HEK293 (cell line): ENCODE measurements around the gene CR1.

Source experiments
- CTCF ChIA-PET: fragments of 350-600 bp; formaldehyde crosslinking; extraction: SDS; loops from one replicate; lab custom pipeline; 2021; ENCODE audit warnings: antibody characterized with exemption; lab: Yijun Ruan, JAX
- POLR2A ChIA-PET: fragments of 300-600 bp; formaldehyde crosslinking; extraction: SDS; loops from one replicate; lab custom pipeline; 2020; ENCODE audit warnings: antibody characterized with exemption, inconsistent platforms; lab: Yijun Ruan, JAX
- H3K27ac ChIP-seq: fragments of 200-500 bp; sonication (Bioruptor generic); 2 replicates; pipeline ENCODE4 v1.5.1; 2014; ENCODE audit warnings: low read depth, low read length, control low read depth, inconsistent platforms; ENCODE audit errors: extremely low read depth
- H3K36me3 ChIP-seq, 2 experiments: fragments of 200-500 bp in 1 of 2; sonication (Bioruptor generic) in 1 of 2; 1 replicate in 1 of 2; 2 replicates in 1 of 2; pipeline ENCODE4 v1.5.1; 2014 to 2017; ENCODE audit warnings: inconsistent platforms in 2 of 2, low read length in 2 of 2; ENCODE audit not compliant: control insufficient read depth in 2 of 2, insufficient read depth in 1 of 2
- H3K4me1 ChIP-seq: fragments of 200-500 bp; sonication (Bioruptor generic); 2 replicates; pipeline ENCODE4 v1.5.1; 2014; ENCODE audit warnings: mild to moderate bottlenecking, low read length, inconsistent platforms; ENCODE audit not compliant: control insufficient read depth, insufficient read depth
- H3K4me3 ChIP-seq: 2 replicates; pipeline ENCODE4 v1.5.1; 2011; ENCODE audit warnings: low read depth, mild to moderate bottlenecking, control low read depth, low read length, moderate library complexity
- H3K9me3 ChIP-seq: fragments of 200-500 bp; sonication (Bioruptor generic); 2 replicates; pipeline ENCODE4 v1.5.1; 2014; ENCODE audit warnings: low read depth, low read length, inconsistent platforms; ENCODE audit not compliant: control insufficient read depth, insufficient read depth
- BCL11A ChIP-seq: fragments of 450-650 bp; formaldehyde crosslinking; IDR thresholded peaks from 2 replicates; pipeline ENCODE4 v1.5.1; 2016; ENCODE audit warnings: low read depth, missing biosample characterization, missing genetic modification characterization
- GLI2 ChIP-seq: fragments of 450-650 bp; formaldehyde crosslinking; IDR thresholded peaks from 2 replicates; pipeline ENCODE4; 2017; ENCODE audit warnings: missing biosample characterization, missing genetic modification characterization, low read depth, borderline replicate concordance
- KLF8 ChIP-seq: fragments of 450-650 bp; formaldehyde crosslinking; IDR thresholded peaks from 2 replicates; pipeline ENCODE4 v1.5.1; 2016; ENCODE audit warnings: missing biosample characterization, missing genetic modification characterization
- MYNN ChIP-seq: fragments of 450-650 bp; formaldehyde crosslinking; IDR thresholded peaks from 2 replicates; pipeline ENCODE4 v1.5.1; 2016; ENCODE audit warnings: missing biosample characterization, missing genetic modification characterization, borderline replicate concordance
- PRDM1 ChIP-seq: fragments of 450-650 bp; formaldehyde crosslinking; IDR thresholded peaks from 2 replicates; pipeline ENCODE4; 2016; ENCODE audit warnings: missing biosample characterization, missing genetic modification characterization
- PRDM10 ChIP-seq: fragments of 450-650 bp; formaldehyde crosslinking; IDR thresholded peaks from 2 replicates; pipeline ENCODE4 v1.5.1; 2016; ENCODE audit warnings: missing biosample characterization, missing genetic modification characterization
- SCRT1 ChIP-seq: fragments of 450-650 bp; formaldehyde crosslinking; IDR thresholded peaks from 2 replicates; pipeline ENCODE4 v1.5.1; 2016; ENCODE audit warnings: missing biosample characterization, missing genetic modification characterization, borderline replicate concordance
- SETDB1 ChIP-seq: IDR thresholded peaks from one replicate; pipeline ENCODE4 v1.6.1; 2017; ENCODE audit warnings: mild to moderate bottlenecking, low read length, moderate library complexity, mixed read lengths; ENCODE audit not compliant: insufficient read length
- WT1 ChIP-seq: fragments of 450-650 bp; formaldehyde crosslinking; IDR thresholded peaks from 2 replicates; pipeline ENCODE4 v1.5.1; 2016; ENCODE audit warnings: missing biosample characterization, missing genetic modification characterization
- ZBTB1 ChIP-seq: fragments of 450-650 bp; formaldehyde crosslinking; IDR thresholded peaks from 2 replicates; pipeline ENCODE4 v1.5.1; 2016; ENCODE audit warnings: missing biosample characterization, missing genetic modification characterization
- ZNF10 ChIP-seq: fragments of 450-650 bp; formaldehyde crosslinking; IDR thresholded peaks from 2 replicates; pipeline ENCODE4 v1.5.1; 2017; ENCODE audit warnings: missing biosample characterization, missing genetic modification characterization
- ZNF114 ChIP-seq: fragments of 450-650 bp; formaldehyde crosslinking; IDR thresholded peaks from 2 replicates; pipeline ENCODE4 v1.5.0; 2017; ENCODE audit warnings: missing biosample characterization, missing genetic modification characterization
- ZNF132 ChIP-seq: fragments of 450-650 bp; formaldehyde crosslinking; IDR thresholded peaks from 2 replicates; pipeline ENCODE4 v1.5.1; 2017; ENCODE audit warnings: missing biosample characterization, missing genetic modification characterization, borderline replicate concordance
- ZNF169 ChIP-seq: fragments of 450-650 bp; formaldehyde crosslinking; IDR thresholded peaks from 2 replicates; pipeline ENCODE4 v1.5.1; 2016; ENCODE audit warnings: missing biosample characterization, missing genetic modification characterization
- ZNF292 ChIP-seq: fragments of 450-650 bp; formaldehyde crosslinking; IDR thresholded peaks from 2 replicates; pipeline ENCODE4 v1.5.1; 2016; ENCODE audit warnings: low read depth, missing biosample characterization, missing genetic modification characterization, borderline replicate concordance
- ZNF324 ChIP-seq: fragments of 450-650 bp; formaldehyde crosslinking; IDR thresholded peaks from 2 replicates; pipeline ENCODE4 v1.5.1; 2016; ENCODE audit warnings: missing biosample characterization, missing genetic modification characterization
- ZNF510 ChIP-seq: fragments of 450-650 bp; formaldehyde crosslinking; IDR thresholded peaks from 2 replicates; pipeline ENCODE4 v1.5.1; 2018; ENCODE audit warnings: mild to moderate bottlenecking, missing genetic modification characterization, missing biosample characterization; ENCODE audit not compliant: insufficient replicate concordance
- ZNF600 ChIP-seq: fragments of 450-650 bp; formaldehyde crosslinking; IDR thresholded peaks from 2 replicates; pipeline ENCODE4 v1.5.1; 2016; ENCODE audit warnings: missing biosample characterization, missing genetic modification characterization
- ZNF623 ChIP-seq: fragments of 450-650 bp; formaldehyde crosslinking; IDR thresholded peaks from 2 replicates; pipeline ENCODE4 v1.5.1; 2016; ENCODE audit warnings: missing biosample characterization, missing genetic modification characterization
- ZNF654 ChIP-seq: fragments of 450-650 bp; formaldehyde crosslinking; IDR thresholded peaks from 2 replicates; pipeline ENCODE4 v1.5.1; 2016; ENCODE audit warnings: low read depth, missing biosample characterization, missing genetic modification characterization
- ZNF664 ChIP-seq: fragments of 450-650 bp; formaldehyde crosslinking; IDR thresholded peaks from 2 replicates; pipeline ENCODE4 v1.5.1; 2016; ENCODE audit warnings: missing biosample characterization, missing genetic modification characterization
- ZNF670 ChIP-seq: fragments of 450-650 bp; formaldehyde crosslinking; IDR thresholded peaks from 2 replicates; pipeline ENCODE4 v1.5.1; 2016; ENCODE audit warnings: missing biosample characterization, missing genetic modification characterization, low read depth
- ZNF677 ChIP-seq: fragments of 450-650 bp; IDR thresholded peaks from 2 replicates; pipeline ENCODE4 v1.5.0; 2018; ENCODE audit warnings: missing biosample characterization, mild to moderate bottlenecking, missing genetic modification characterization, moderate library complexity
- ZNF843 ChIP-seq: fragments of 450-650 bp; formaldehyde crosslinking; IDR thresholded peaks from 2 replicates; pipeline ENCODE4 v1.5.1; 2016; ENCODE audit warnings: missing biosample characterization, missing genetic modification characterization
- TF ChIP-seq, protein P1 (sequence below): fragments of 450-650 bp; IDR thresholded peaks from 2 replicates; pipeline ENCODE4 v1.5.1; 2018; ENCODE audit warnings: missing biosample characterization, mild to moderate bottlenecking, missing genetic modification characterization
- TF ChIP-seq, protein P2 (sequence below): fragments of 450-650 bp; formaldehyde crosslinking; optimal IDR thresholded peaks from 2 replicates; pipeline ENCODE3; 2016; ENCODE audit warnings: missing biosample characterization, mild to moderate bottlenecking, missing genetic modification characterization
- TF ChIP-seq, protein P3 (sequence below): fragments of 450-650 bp; formaldehyde crosslinking; IDR thresholded peaks from 2 replicates; pipeline ENCODE4 v1.5.1; 2016; ENCODE audit warnings: missing biosample characterization, missing genetic modification characterization

Gene CR1

GRCh38 chr1:207503950-207504349 is 8.0 kb downstream of the CR1 start:
- no peak overlapping the region for H3K27ac ChIP-seq
- no peaks in the 10 kb centered on the region for H3K4me1 ChIP-seq
- H3K9me3 ChIP-seq: no peaks in the 10 kb centered on the region
- ChIA-PET CTCF (interaction anchor here (0.7 to 1.7 kb wide), 3 partner anchors 19 to 672 kb away, joined by 3 to 5 read pairs (median 3); no protein-coding TSS in a partner anchor), POLR2A (no interaction called here)
- H3K4me3 ChIP-seq: no peak overlapping the region
- no peaks in the 10 kb centered on the region for H3K36me3 ChIP-seq
- TF ChIP-seq ZNF324 (no peak), ZNF132 (tag by site-specific recombination) (no peak), ZNF670 (tag by site-specific recombination) (no peak), ZNF10 (tag by site-specific recombination) (no peak), ZNF169 (tag by site-specific recombination) (no peak), WT1 (no peak), SCRT1 (tag by site-specific recombination) (no peak), MYNN (tag by site-specific recombination) (no peak), ZNF664 (tag by site-specific recombination) (no peak), ZBTB1 (tag by site-specific recombination) (no peak)

DNA sequence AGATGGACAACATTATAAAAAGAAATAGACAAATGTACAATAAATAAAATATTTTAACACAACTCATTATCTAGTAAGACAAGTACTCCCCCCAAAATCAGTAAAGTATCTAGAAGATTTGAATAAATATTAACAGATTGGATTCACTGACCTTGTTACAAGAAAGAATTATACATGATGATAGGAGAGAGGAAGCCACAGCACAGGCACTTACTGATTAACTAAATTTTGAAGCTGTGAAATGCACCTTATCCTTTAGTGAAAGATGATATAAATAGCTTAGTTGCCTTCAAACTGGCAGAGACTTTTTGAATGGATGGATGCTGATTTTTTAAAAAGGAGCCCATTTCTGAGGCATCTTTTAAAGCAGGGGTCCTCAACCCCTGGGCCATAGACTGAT is 8.5 kb downstream of the CR1 start:
- TF ChIP-seq, protein P1, sequence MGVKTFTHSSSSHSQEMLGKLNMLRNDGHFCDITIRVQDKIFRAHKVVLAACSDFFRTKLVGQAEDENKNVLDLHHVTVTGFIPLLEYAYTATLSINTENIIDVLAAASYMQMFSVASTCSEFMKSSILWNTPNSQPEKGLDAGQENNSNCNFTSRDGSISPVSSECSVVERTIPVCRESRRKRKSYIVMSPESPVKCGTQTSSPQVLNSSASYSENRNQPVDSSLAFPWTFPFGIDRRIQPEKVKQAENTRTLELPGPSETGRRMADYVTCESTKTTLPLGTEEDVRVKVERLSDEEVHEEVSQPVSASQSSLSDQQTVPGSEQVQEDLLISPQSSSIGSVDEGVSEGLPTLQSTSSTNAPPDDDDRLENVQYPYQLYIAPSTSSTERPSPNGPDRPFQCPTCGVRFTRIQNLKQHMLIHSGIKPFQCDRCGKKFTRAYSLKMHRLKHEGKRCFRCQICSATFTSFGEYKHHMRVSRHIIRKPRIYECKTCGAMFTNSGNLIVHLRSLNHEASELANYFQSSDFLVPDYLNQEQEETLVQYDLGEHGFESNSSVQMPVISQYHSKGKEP (tag by site-specific recombination): no peak
- TF ChIP-seq BCL11A: no peak
- TF ChIP-seq ZNF843 (tag by site-specific recombination): no peak
- no peak for TF ChIP-seq ZNF510 (tag by site-specific recombination)
- TF ChIP-seq ZNF600 (tag by site-specific recombination): no peak
- TF ChIP-seq ZNF114 (tag by site-specific recombination): no peak
- TF ChIP-seq, protein P2, sequence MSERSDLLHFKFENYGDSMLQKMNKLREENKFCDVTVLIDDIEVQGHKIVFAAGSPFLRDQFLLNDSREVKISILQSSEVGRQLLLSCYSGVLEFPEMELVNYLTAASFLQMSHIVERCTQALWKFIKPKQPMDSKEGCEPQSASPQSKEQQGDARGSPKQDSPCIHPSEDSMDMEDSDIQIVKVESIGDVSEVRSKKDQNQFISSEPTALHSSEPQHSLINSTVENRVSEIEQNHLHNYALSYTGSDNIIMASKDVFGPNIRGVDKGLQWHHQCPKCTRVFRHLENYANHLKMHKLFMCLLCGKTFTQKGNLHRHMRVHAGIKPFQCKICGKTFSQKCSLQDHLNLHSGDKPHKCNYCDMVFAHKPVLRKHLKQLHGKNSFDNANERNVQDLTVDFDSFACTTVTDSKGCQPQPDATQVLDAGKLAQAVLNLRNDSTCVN: no peak
- no peak for TF ChIP-seq PRDM10 (tag by site-specific recombination)
- TF ChIP-seq, protein P3, sequence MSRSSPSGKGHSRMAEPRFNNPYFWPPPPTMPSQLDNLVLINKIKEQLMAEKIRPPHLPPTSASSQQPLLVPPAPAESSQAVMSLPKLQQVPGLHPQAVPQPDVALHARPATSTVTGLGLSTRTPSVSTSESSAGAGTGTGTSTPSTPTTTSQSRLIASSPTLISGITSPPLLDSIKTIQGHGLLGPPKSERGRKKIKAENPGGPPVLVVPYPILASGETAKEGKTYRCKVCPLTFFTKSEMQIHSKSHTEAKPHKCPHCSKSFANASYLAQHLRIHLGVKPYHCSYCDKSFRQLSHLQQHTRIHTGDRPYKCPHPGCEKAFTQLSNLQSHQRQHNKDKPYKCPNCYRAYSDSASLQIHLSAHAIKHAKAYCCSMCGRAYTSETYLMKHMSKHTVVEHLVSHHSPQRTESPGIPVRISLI: no peak
- no peak for TF ChIP-seq SETDB1
- no peak for TF ChIP-seq ZNF623 (tag by site-specific recombination)
- no peak for TF ChIP-seq ZNF292 (tag by site-specific recombination)
- no peak for TF ChIP-seq PRDM1 (tag by site-specific recombination)
- no peak for TF ChIP-seq ZNF677
- no peak for TF ChIP-seq ZNF132 (tag by site-specific recombination)
- TF ChIP-seq GLI2 (tag by site-specific recombination): no peak
- no peak for TF ChIP-seq ZNF654
- no peak for TF ChIP-seq KLF8 (tag by site-specific recombination)
- no peak overlapping the region for H3K27ac ChIP-seq
- ChIA-PET POLR2A (no interaction called here), CTCF (interaction anchor here (1.7 kb wide), 1 partner anchor 195 kb away, joined by 5 read pairs; no protein-coding TSS in a partner anchor)
- H3K4me1 ChIP-seq: no peaks in the 10 kb centered on the region
- H3K36me3 ChIP-seq: no peaks in the 10 kb centered on the region
- H3K4me3 ChIP-seq: no peak overlapping the region
- H3K9me3 ChIP-seq: no peaks in the 10 kb centered on the region
